ENCODE results near the gene QRICH2. TPM values are rescaled to one million over a fixed set of nuclear protein-coding genes. Genes with fewer than 3 reads are reported as not detected.

Gene QRICH2
- total and polyA plus RNA-seq, 10 of the 15 experiments (the other 5 are each of a cell fraction or from before 2014, with no cell fraction given) = 0.04 to 0.72 (median 0.25) TPM

DNA sequence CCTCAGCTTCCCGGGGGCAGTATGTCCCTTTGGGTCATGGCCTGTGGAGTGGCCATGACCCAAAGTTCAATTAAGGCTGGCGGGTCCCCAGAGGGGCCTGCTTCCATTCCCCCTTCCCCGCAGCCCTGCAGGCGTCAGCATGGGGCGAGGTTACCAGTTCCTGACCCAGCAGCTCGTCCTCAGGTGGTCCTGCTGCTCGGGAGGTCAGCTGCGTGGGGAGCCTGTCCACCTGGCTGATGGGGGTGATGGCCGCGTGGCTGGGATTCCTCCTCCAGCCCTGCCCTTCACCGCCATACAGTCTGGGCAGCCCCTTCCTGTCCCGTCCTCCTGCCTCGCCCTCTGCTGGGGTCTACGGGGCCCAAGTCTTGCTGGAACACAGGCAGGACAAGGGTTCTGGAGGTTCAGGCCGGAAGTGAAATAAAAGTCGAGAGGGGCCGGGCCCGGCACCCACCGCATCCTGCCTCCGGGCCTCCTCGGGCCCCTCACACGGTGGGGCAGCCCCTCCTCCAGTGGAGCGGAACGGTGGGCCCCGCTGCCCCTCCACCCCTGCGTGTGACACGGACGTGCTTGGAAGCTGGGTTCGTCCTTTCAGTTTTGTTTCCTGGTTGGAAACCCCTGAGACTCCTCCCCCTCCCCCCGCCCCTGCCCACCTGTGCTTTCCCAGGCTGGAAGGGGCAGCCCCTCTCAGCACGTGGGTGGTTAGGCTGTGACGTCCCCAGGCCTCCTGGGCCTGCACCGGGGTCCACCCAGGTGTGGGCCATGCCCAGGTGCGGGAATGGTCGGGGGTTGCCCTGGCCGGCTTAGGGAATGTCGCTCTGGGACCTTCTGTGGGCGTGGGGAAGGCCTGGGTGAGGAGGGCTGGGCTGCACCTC, 36.2 kb downstream of the QRICH2 start (continued):
- TF ChIP-seq, protein P1, sequence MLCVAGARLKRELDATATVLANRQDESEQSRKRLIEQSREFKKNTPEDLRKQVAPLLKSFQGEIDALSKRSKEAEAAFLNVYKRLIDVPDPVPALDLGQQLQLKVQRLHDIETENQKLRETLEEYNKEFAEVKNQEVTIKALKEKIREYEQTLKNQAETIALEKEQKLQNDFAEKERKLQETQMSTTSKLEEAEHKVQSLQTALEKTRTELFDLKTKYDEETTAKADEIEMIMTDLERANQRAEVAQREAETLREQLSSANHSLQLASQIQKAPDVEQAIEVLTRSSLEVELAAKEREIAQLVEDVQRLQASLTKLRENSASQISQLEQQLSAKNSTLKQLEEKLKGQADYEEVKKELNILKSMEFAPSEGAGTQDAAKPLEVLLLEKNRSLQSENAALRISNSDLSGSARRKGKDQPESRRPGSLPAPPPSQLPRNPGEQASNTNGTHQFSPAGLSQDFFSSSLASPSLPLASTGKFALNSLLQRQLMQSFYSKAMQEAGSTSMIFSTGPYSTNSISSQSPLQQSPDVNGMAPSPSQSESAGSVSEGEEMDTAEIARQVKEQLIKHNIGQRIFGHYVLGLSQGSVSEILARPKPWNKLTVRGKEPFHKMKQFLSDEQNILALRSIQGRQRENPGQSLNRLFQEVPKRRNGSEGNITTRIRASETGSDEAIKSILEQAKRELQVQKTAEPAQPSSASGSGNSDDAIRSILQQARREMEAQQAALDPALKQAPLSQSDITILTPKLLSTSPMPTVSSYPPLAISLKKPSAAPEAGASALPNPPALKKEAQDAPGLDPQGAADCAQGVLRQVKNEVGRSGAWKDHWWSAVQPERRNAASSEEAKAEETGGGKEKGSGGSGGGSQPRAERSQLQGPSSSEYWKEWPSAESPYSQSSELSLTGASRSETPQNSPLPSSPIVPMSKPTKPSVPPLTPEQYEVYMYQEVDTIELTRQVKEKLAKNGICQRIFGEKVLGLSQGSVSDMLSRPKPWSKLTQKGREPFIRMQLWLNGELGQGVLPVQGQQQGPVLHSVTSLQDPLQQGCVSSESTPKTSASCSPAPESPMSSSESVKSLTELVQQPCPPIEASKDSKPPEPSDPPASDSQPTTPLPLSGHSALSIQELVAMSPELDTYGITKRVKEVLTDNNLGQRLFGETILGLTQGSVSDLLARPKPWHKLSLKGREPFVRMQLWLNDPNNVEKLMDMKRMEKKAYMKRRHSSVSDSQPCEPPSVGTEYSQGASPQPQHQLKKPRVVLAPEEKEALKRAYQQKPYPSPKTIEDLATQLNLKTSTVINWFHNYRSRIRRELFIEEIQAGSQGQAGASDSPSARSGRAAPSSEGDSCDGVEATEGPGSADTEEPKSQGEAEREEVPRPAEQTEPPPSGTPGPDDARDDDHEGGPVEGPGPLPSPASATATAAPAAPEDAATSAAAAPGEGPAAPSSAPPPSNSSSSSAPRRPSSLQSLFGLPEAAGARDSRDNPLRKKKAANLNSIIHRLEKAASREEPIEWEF (IDR thresholded peaks at IDR 0.05; ENCODE audit: insufficient replicate concordance, low read depth, low read length) = no peak
- peak; percentile 84 for TF ChIP-seq SMAD5 (IDR thresholded peaks at IDR 0.05; ENCODE audit: low read depth)
- TF ChIP-seq NBN (IDR thresholded peaks at IDR 0.05) = peak; percentile 83
- peak; percentile 73 to 76; a peak in 3 of 4 replicates for TF ChIP-seq EP300 (IDR thresholded peaks at IDR 0.05; ENCODE audit: borderline replicate concordance in 1 of 2, control insufficient read depth in 1 of 2, low read depth in 2 of 2, low read length in 2 of 2)
- peak; percentile 79; the same call in 1 of the 2 replicates for TF ChIP-seq LARP7 (IDR thresholded peaks at IDR 0.05)
- peak; percentile 96 for TF ChIP-seq TCF12 (IDR thresholded peaks at IDR 0.05; ENCODE audit: low read depth, low read length)
- TF ChIP-seq SRF (IDR thresholded peaks at IDR 0.05; ENCODE audit: low read depth in 2 of 2, low read length in 2 of 2) = 0 out of 4 replicates have a peak, but pooled peaks of 1 of the 2 experiments have one; percentile 14
- no peak for TF ChIP-seq GABPA (IDR thresholded peaks at IDR 0.05; ENCODE audit: low read depth)
- peak; percentile 59; the same call in 1 of the 2 replicates for TF ChIP-seq RAD51 (IDR thresholded peaks at IDR 0.05)
- TF ChIP-seq HDAC6 (IDR thresholded peaks at IDR 0.05; ENCODE audit: unreplicated experiment) = peak; percentile 81
- peak; percentile 43; the same call in 1 of the 2 replicates for TF ChIP-seq RB1 (IDR thresholded peaks at IDR 0.05; ENCODE audit: borderline replicate concordance)
- TF ChIP-seq FOXM1 (IDR thresholded peaks at IDR 0.05; ENCODE audit: low read depth, low read length) = no peak
- TF ChIP-seq, protein P2, sequence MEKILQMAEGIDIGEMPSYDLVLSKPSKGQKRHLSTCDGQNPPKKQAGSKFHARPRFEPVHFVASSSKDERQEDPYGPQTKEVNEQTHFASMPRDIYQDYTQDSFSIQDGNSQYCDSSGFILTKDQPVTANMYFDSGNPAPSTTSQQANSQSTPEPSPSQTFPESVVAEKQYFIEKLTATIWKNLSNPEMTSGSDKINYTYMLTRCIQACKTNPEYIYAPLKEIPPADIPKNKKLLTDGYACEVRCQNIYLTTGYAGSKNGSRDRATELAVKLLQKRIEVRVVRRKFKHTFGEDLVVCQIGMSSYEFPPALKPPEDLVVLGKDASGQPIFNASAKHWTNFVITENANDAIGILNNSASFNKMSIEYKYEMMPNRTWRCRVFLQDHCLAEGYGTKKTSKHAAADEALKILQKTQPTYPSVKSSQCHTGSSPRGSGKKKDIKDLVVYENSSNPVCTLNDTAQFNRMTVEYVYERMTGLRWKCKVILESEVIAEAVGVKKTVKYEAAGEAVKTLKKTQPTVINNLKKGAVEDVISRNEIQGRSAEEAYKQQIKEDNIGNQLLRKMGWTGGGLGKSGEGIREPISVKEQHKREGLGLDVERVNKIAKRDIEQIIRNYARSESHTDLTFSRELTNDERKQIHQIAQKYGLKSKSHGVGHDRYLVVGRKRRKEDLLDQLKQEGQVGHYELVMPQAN (conservative IDR thresholded peaks at IDR 0.05) = peak; percentile 34; the same call in 1 of the 2 replicates
- TF ChIP-seq YY1 (IDR thresholded peaks at IDR 0.05; ENCODE audit: low read depth, low read length) = peak; percentile 8; the same call in 1 of the 2 replicates
- TF ChIP-seq NR2C2 (IDR thresholded peaks at IDR 0.05; ENCODE audit: borderline replicate concordance, control insufficient read depth, insufficient read length, low read depth) = no peak
- peak; percentile 56; the same call in 1 of the 2 replicates for TF ChIP-seq HDGF (IDR thresholded peaks at IDR 0.05)
- no peak for TF ChIP-seq RBBP5 (conservative IDR thresholded peaks at IDR 0.05)
- TF ChIP-seq, protein P3, sequence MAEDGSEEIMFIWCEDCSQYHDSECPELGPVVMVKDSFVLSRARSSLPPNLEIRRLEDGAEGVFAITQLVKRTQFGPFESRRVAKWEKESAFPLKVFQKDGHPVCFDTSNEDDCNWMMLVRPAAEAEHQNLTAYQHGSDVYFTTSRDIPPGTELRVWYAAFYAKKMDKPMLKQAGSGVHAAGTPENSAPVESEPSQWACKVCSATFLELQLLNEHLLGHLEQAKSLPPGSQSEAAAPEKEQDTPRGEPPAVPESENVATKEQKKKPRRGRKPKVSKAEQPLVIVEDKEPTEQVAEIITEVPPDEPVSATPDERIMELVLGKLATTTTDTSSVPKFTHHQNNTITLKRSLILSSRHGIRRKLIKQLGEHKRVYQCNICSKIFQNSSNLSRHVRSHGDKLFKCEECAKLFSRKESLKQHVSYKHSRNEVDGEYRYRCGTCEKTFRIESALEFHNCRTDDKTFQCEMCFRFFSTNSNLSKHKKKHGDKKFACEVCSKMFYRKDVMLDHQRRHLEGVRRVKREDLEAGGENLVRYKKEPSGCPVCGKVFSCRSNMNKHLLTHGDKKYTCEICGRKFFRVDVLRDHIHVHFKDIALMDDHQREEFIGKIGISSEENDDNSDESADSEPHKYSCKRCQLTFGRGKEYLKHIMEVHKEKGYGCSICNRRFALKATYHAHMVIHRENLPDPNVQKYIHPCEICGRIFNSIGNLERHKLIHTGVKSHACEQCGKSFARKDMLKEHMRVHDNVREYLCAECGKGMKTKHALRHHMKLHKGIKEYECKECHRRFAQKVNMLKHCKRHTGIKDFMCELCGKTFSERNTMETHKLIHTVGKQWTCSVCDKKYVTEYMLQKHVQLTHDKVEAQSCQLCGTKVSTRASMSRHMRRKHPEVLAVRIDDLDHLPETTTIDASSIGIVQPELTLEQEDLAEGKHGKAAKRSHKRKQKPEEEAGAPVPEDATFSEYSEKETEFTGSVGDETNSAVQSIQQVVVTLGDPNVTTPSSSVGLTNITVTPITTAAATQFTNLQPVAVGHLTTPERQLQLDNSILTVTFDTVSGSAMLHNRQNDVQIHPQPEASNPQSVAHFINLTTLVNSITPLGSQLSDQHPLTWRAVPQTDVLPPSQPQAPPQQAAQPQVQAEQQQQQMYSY (CRISPR knock-in tag; IDR thresholded peaks at IDR 0.05) = no peak; the same call in 1 of the 2 replicates
- TF ChIP-seq YBX1 (IDR thresholded peaks at IDR 0.05) = no peak
